Activated naive CD8-positive, alpha-beta T cell treated with anti-CD3 and anti-CD28 coated beads, Interleukin-2, amount 50 U/mL, for 24 hours (primary cell): ENCODE measurements around the gene NPLOC4.
A peak's percentile ranks its signal among the peaks of the same experiment; 100 is the strongest.

Experiments used
- ATAC-seq: fragments of 150-1000 bp; cut with Tn5 transposase; one replicate; pipeline ENCODE4 v1.10.0; 2021
- DNase-seq: peaks from one replicate; pipeline ENCODE4 v3.0.0; 2021
- H3K27ac Mint-ChIP-seq: one replicate; pipeline ENCODE4 v1.8.0; 2021; ENCODE audit warnings: mild to moderate bottlenecking, mixed read lengths
- H3K27me3 Mint-ChIP-seq: one replicate; pipeline ENCODE4 v1.8.0; 2021; ENCODE audit warnings: mixed read lengths
- H3K36me3 Mint-ChIP-seq: one replicate; pipeline ENCODE4 v1.8.0; 2021; ENCODE audit warnings: low read depth, mixed read lengths
- H3K4me1 Mint-ChIP-seq: one replicate; pipeline ENCODE4 v1.8.0; 2021; ENCODE audit warnings: mixed read lengths
- H3K4me3 Mint-ChIP-seq: one replicate; pipeline ENCODE4 v1.8.0; 2021; ENCODE audit warnings: mild to moderate bottlenecking, moderate library complexity, mixed read lengths
- H3K9me3 Mint-ChIP-seq: one replicate; pipeline ENCODE4 v1.8.0; 2021; ENCODE audit warnings: mixed read lengths

Gene NPLOC4

DNA sequence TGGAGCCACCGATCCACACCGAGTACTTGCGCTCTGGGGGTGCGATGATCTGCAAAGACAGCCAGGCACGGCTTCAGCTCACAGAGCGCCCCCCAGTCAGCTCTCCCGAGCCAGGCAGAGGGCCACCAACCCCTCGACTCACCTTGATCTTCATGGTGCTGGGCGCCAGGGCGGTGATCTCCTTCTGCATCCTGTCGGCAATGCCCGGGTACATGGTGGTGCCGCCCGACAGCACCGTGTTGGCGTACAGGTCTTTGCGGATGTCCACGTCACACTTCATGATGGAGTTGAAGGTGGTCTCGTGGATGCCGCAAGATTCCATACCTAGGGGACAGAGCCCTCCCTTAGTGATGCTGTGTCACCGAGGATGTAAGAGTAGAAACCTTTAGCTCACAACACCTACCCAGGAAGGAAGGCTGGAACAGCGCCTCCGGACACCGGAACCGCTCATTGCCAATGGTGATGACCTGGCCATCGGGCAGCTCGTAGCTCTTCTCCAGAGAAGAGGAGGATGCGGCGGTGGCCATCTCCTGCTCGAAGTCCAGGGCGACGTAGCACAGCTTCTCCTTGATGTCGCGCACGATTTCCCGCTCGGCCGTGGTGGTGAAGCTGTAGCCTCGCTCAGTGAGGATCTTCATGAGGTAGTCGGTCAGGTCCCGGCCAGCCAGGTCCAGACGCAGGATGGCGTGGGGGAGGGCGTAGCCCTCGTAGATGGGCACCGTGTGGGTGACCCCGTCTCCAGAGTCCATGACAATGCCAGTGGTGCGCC is 125.9 kb downstream of the NPLOC4 start:
- Mint-ChIP-seq H3K4me1 (peaks cover 34% of the 10 kb centered on the region), H3K36me3 (peaks cover 38% of the 10 kb centered on the region), H3K27me3 (no peaks in the 10 kb centered on the region), H3K4me3 (peak overlapping the region; percentile 98), H3K27ac (peak overlapping the region; percentile 96), H3K9me3 (no peaks in the 10 kb centered on the region)
- DNase-seq (no peak), ATAC-seq (no peak)

DNA sequence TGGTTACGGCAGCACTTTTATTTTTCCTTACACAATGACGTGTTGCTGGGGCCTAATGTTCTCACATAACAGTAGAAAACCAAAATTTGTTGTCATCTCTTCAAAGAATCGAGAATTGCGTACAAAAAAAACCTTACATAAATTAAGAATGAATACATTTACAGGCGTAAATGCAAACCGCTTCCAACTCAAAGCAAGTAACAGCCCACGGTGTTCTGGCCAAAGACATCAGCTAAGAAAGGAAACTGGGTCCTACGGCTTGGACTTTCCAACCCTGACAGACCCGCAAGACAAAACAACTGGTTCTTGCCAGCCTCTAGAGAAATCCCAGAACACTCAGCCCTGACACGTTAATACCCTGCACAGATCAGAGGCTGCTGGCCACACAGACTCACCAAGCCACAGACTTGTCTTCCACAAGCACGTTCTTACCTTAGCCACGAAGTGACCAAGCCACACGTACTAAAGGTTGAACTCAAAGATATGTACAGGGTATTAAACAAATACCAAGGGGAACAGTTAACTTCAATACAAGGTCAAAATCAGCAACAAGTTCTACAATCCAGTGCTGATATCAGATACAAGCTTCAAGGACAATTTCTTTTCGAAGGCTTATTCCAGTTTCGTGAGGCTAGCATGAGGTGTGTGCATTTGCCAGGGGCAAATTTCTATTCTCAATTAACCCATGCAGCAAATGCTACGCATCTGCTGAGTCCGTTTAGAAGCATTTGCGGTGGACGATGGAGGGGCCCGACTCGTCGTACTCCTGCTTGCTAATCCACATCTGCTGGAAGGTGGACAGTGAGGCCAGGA is 126.7 kb downstream of the NPLOC4 start:
- DNase-seq, result no peak
- Mint-ChIP-seq H3K9me3 (no peaks in the 10 kb centered on the region), H3K36me3 (peaks cover 38% of the 10 kb centered on the region), H3K27ac (peak overlapping the region; percentile 96), H3K27me3 (no peaks in the 10 kb centered on the region), H3K4me3 (peak overlapping the region; percentile 98), H3K4me1 (peaks cover 30% of the 10 kb centered on the region)
- ATAC-seq, result no peak

DNA sequence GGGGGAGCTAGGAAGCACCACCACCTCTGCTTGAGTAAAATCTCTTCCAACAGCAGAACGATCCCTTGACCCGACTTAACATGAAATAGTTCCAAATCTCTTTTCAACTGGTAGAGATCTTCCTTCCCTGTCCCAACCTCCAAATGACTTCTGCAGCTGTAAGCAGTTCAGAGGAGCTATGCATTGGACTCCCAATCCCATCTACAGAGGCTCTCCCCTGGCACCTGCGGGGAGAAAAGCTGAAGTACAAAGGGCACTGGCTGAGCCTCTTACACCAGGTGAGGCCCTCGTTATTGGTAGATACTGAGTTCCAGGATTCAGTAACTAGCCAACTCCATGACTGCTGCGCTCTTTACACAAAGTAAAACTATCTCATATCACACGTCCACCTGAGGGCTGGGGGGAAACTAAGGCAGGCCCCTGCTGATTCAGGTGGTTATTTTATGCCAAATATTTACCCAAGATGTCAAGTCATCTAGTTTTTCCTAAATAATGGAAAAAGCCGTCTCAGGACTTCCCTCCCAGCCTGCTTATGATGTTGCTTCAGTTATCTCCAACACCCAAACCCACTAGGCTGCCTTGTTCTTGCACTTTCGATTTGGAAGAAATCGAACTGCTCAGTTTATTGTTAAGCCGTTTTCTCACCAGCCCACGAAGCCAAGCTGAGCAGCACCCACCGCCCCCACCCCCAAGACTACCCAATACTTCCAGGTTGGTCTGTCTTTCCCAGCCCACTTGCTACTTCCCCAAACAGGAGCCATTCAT is 127.5 kb downstream of the NPLOC4 start:
- H3K4me1 Mint-ChIP-seq, result peaks cover 29% of the 10 kb centered on the region
- no peak for DNase-seq
- no peaks in the 10 kb centered on the region for H3K27me3 Mint-ChIP-seq
- H3K9me3 Mint-ChIP-seq, result no peaks in the 10 kb centered on the region
- H3K36me3 Mint-ChIP-seq, result peaks cover 38% of the 10 kb centered on the region
- H3K4me3 Mint-ChIP-seq, result peak overlapping the region; percentile 98
- peak overlapping the region; percentile 96 for H3K27ac Mint-ChIP-seq
- ATAC-seq, result no peak

DNA sequence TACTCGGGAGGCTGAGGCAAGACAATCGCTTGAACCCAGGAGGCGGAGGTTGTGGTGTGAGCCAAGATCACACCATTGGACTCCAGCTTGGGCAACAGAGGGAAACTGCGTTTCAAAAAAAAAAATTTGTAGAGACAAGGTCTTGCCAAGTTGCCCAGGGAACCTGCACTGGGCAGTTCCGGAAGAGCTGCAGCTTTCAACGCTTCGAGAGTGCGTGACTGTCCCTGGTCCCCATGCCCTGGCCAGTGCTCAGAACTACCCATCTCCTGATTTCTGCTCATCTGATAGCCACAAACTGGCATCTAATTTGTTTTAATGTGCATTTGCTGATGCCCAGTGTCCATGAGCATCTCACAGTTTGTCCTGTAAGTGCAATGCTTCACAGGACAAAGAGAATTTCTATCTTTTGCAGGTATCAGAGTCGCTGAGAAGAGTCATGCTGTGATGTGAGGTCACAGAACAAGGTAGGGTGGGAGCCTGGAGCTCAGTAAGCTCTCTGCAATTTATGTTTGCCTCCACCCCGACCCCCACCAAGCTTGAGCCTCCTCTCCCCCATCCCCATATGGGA is 128.2 kb downstream of the NPLOC4 start:
- ATAC-seq, result no peak
- Mint-ChIP-seq H3K27ac (peak overlapping the region; percentile 96), H3K36me3 (peaks cover 38% of the 10 kb centered on the region), H3K4me1 (peaks cover 29% of the 10 kb centered on the region), H3K4me3 (peak overlapping the region; percentile 98), H3K9me3 (no peaks in the 10 kb centered on the region), H3K27me3 (no peaks in the 10 kb centered on the region)
- DNase-seq, result no peak
